Germinal center (tissue), 1 donor: ENCODE results near the gene IQSEC3.
A peak's percentile ranks its signal among the peaks of the same experiment; 100 is the strongest.
"Not testable (repeated sequence)": the region's sequence is repeated elsewhere in the genome, so short reads cannot be mapped to it uniquely, and the experiment has no call there.

ENCODE experiments used
- DNase-seq: peaks from one replicate; pipeline ENCODE4 v3.0.0; 2012; ENCODE audit warnings: mixed read lengths, low spot score

The IQSEC3 gene

GRCh38 chr12:214003-214741, 147.6 kb downstream of the IQSEC3 start, which contains the start of gene SLC6A12:
TSS of gene SLC6A12 (minus strand) at chr12:214157. CDS start at chr12:209986, 4,171 bp downstream.
- no peak for DNase-seq

- DNase-seq, result no peak
These were observed 148.5 kb downstream of the IQSEC3 start for GRCh38 chr12:215116-215515.

GRCh38 chr12:217029-217428, 150.5 kb downstream of the IQSEC3 start:
- not testable (repeated sequence) for DNase-seq

GRCh38 chr12:218221-218620, 151.7 kb downstream of the IQSEC3 start:
- no peak for DNase-seq

GRCh38 chr12:218728-219590, 152.4 kb downstream of the IQSEC3 start:
- DNase-seq, result no peak

GRCh38 chr12:219891-220352, 153.4 kb downstream of the IQSEC3 start:
- peak; percentile 72 for DNase-seq

- DNase-seq, result no peak
These were observed 153.9 kb downstream of the IQSEC3 start for GRCh38 chr12:220491-220890.

GRCh38 chr12:220946-221550, 154.5 kb downstream of the IQSEC3 start:
- DNase-seq, result no peak

GRCh38 chr12:221736-222135, 155.2 kb downstream of the IQSEC3 start:
- no peak for DNase-seq

- DNase-seq, result no peak
These were observed 157.3 kb downstream of the IQSEC3 start for GRCh38 chr12:223841-224240.

- DNase-seq, result no peak
These were observed 157.8 kb downstream of the IQSEC3 start for GRCh38 chr12:224330-224729.

GRCh38 chr12:225012-225411, 158.4 kb downstream of the IQSEC3 start:
- DNase-seq, result no peak

GRCh38 chr12:226401-226800, 159.8 kb downstream of the IQSEC3 start:
- DNase-seq, result no peak

GRCh38 chr12:227286-227915, 160.8 kb downstream of the IQSEC3 start:
- no peak for DNase-seq
